HEK293 (cell line): ENCODE measurements around the gene FAM169A.

Experiments
- GLI4 ChIP-seq: fragments of 450-650 bp; formaldehyde crosslinking; IDR thresholded peaks from 2 replicates; pipeline ENCODE4 v1.5.1; 2016; ENCODE audit warnings: missing biosample characterization, missing genetic modification characterization
- HOXD13 ChIP-seq: sonication (generic); formaldehyde crosslinking; IDR thresholded peaks from 2 replicates; pipeline ENCODE4 v1.8.0; 2022; ENCODE audit warnings: missing genetic modification reagents, borderline replicate concordance
- KLF1 ChIP-seq: fragments of 450-650 bp; formaldehyde crosslinking; IDR thresholded peaks from 2 replicates; pipeline ENCODE4 v1.5.1; 2016; ENCODE audit warnings: missing biosample characterization, missing genetic modification characterization
- MYNN ChIP-seq: fragments of 450-650 bp; formaldehyde crosslinking; IDR thresholded peaks from 2 replicates; pipeline ENCODE4 v1.5.1; 2016; ENCODE audit warnings: missing biosample characterization, missing genetic modification characterization, borderline replicate concordance
- PRDM1 ChIP-seq: fragments of 450-650 bp; formaldehyde crosslinking; IDR thresholded peaks from 2 replicates; pipeline ENCODE4; 2016; ENCODE audit warnings: missing biosample characterization, missing genetic modification characterization
- RBAK ChIP-seq: fragments of 450-650 bp; formaldehyde crosslinking; IDR thresholded peaks from 2 replicates; pipeline ENCODE4 v1.5.1; 2016; ENCODE audit warnings: missing biosample characterization, missing genetic modification characterization
- SALL2 ChIP-seq: fragments of 450-650 bp; formaldehyde crosslinking; IDR thresholded peaks from 2 replicates; pipeline ENCODE4 v1.5.0; 2017; ENCODE audit warnings: missing biosample characterization, mild to moderate bottlenecking, missing genetic modification characterization, borderline replicate concordance
- SCRT2 ChIP-seq: fragments of 450-650 bp; formaldehyde crosslinking; IDR thresholded peaks from 2 replicates; pipeline ENCODE4 v1.5.1; 2016; ENCODE audit warnings: missing biosample characterization, missing genetic modification characterization
- ZBTB48 ChIP-seq: fragments of 450-650 bp; formaldehyde crosslinking; IDR thresholded peaks from 2 replicates; pipeline ENCODE4 v1.5.1; 2016; ENCODE audit warnings: missing biosample characterization, missing genetic modification characterization
- ZBTB49 ChIP-seq: fragments of 450-650 bp; formaldehyde crosslinking; IDR thresholded peaks from 2 replicates; pipeline ENCODE4 v1.5.1; 2016; ENCODE audit warnings: missing biosample characterization, missing genetic modification characterization, low read depth
- ZBTB6 ChIP-seq: fragments of 450-650 bp; formaldehyde crosslinking; IDR thresholded peaks from 2 replicates; pipeline ENCODE4 v1.5.1; 2017; ENCODE audit warnings: missing biosample characterization, missing genetic modification characterization
- ZBTB8A ChIP-seq: fragments of 450-650 bp; formaldehyde crosslinking; IDR thresholded peaks from 2 replicates; pipeline ENCODE4 v1.5.1; 2016; ENCODE audit warnings: missing biosample characterization, missing genetic modification characterization
- ZNF155 ChIP-seq: fragments of 450-650 bp; formaldehyde crosslinking; IDR thresholded peaks from 2 replicates; pipeline ENCODE4 v1.5.1; 2016; ENCODE audit warnings: missing biosample characterization, missing genetic modification characterization
- ZNF157 ChIP-seq: fragments of 450-650 bp; formaldehyde crosslinking; IDR thresholded peaks from 2 replicates; pipeline ENCODE4 v1.5.1; 2016; ENCODE audit warnings: missing biosample characterization, missing genetic modification characterization
- ZNF19 ChIP-seq: fragments of 450-650 bp; formaldehyde crosslinking; IDR thresholded peaks from 2 replicates; pipeline ENCODE4; 2016; ENCODE audit warnings: missing biosample characterization, missing genetic modification characterization, low read depth
- ZNF214 ChIP-seq: fragments of 450-650 bp; formaldehyde crosslinking; IDR thresholded peaks from 2 replicates; pipeline ENCODE4 v1.5.1; 2017; ENCODE audit warnings: missing biosample characterization, mild to moderate bottlenecking, missing genetic modification characterization, borderline replicate concordance
- ZNF223 ChIP-seq: fragments of 450-650 bp; formaldehyde crosslinking; IDR thresholded peaks from 2 replicates; pipeline ENCODE4 v1.5.1; 2016; ENCODE audit warnings: missing biosample characterization, missing genetic modification characterization
- ZNF302 ChIP-seq: fragments of 450-650 bp; formaldehyde crosslinking; IDR thresholded peaks from 2 replicates; pipeline ENCODE4 v1.5.1; 2016; ENCODE audit warnings: missing biosample characterization, missing genetic modification characterization, low read depth
- ZNF366 ChIP-seq: fragments of 450-650 bp; formaldehyde crosslinking; conservative IDR thresholded peaks from 2 replicates; pipeline ENCODE4 v1.5.1; 2016; ENCODE audit warnings: missing biosample characterization, missing genetic modification characterization
- ZNF394 ChIP-seq: fragments of 450-650 bp; formaldehyde crosslinking; IDR thresholded peaks from 2 replicates; pipeline ENCODE4 v1.5.1; 2016; ENCODE audit warnings: missing biosample characterization, missing genetic modification characterization, mild to moderate bottlenecking, moderate library complexity, borderline replicate concordance
- ZNF473 ChIP-seq: fragments of 450-650 bp; formaldehyde crosslinking; IDR thresholded peaks from 2 replicates; pipeline ENCODE4 v1.5.1; 2017; ENCODE audit warnings: missing biosample characterization, missing genetic modification characterization
- ZNF530 ChIP-seq: fragments of 450-650 bp; formaldehyde crosslinking; IDR thresholded peaks from 2 replicates; pipeline ENCODE4 v1.5.1; 2016; ENCODE audit warnings: low read depth, missing biosample characterization, missing genetic modification characterization
- ZNF548 ChIP-seq: fragments of 450-650 bp; formaldehyde crosslinking; IDR thresholded peaks from 2 replicates; pipeline ENCODE4 v1.5.1; 2016; ENCODE audit warnings: missing biosample characterization, missing genetic modification characterization
- ZNF571 ChIP-seq: fragments of 450-650 bp; formaldehyde crosslinking; IDR thresholded peaks from 2 replicates; pipeline ENCODE4 v1.5.0; 2017; ENCODE audit warnings: missing biosample characterization, missing genetic modification characterization
- ZNF624 ChIP-seq: fragments of 450-650 bp; formaldehyde crosslinking; IDR thresholded peaks from 2 replicates; pipeline ENCODE4 v1.5.1; 2017; ENCODE audit warnings: missing biosample characterization, missing genetic modification characterization
- ZNF76 ChIP-seq: fragments of 450-650 bp; formaldehyde crosslinking; IDR thresholded peaks from 2 replicates; pipeline ENCODE4; 2016; ENCODE audit warnings: low read depth, missing biosample characterization, missing genetic modification characterization, borderline replicate concordance
- ZNF785 ChIP-seq: fragments of 450-650 bp; formaldehyde crosslinking; IDR thresholded peaks from 2 replicates; pipeline ENCODE4 v1.5.1; 2016; ENCODE audit warnings: missing biosample characterization, missing genetic modification characterization
- ZSCAN5A ChIP-seq: fragments of 450-650 bp; formaldehyde crosslinking; IDR thresholded peaks from 2 replicates; pipeline ENCODE4 v1.5.1; 2016; ENCODE audit warnings: missing biosample characterization, missing genetic modification characterization
- TF ChIP-seq, protein P1 (sequence below): sonication (generic); formaldehyde crosslinking; IDR thresholded peaks from 2 replicates; pipeline ENCODE4 v1.8.1; 2022; ENCODE audit warnings: mild to moderate bottlenecking, moderate library complexity, missing genetic modification reagents
- TF ChIP-seq, protein P2 (sequence below): fragments of 450-650 bp; formaldehyde crosslinking; IDR thresholded peaks from 2 replicates; pipeline ENCODE4 v1.5.1; 2016; ENCODE audit warnings: missing biosample characterization, missing genetic modification characterization

Gene FAM169A

DNA sequence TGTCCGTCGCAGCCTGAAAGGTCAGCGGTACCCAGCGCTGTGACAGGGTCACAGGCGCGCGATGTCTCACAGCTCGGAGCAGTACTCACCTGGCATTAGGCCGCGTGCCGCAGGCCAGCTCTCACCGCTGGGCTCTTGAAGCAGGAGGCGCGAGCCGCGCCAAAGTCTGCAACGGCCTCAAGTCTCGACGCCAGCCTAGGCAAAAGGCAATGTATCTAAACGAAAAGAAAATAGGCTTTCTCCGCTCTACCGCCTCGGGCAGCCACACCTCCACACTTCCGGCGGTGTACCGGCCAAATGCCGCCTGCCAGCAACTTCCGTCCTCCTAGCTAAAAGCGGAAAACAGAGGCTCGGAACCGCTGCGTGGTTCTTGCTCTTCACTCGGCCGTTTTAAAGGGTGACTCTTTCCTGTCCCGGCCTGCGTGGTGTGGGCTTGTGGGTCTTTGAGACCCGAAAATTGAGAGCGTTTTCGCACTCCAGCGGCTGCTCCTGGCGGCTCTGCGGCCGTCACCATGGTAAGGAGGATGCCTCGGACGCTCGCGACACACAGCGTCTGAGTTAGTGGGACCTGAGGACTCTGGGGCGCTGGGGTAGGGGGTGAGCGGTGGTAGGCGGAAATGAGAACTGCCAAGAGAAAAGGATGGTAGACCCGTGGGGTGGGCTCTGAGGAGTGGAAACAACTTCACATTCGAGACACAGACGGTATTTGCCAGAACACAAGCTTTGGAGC, 99.2 kb downstream of the FAM169A start, which contains the start of the genes GFM2 and NSA2 (continued):
- TF ChIP-seq ZBTB48 (tag by site-specific recombination): peak; percentile 7; the same call in 1 of the 2 replicates
- no peak for TF ChIP-seq ZNF548 (tag by site-specific recombination)
- TF ChIP-seq ZNF366: no peak; the same call in 1 of the 2 replicates
- TF ChIP-seq ZNF624 (tag by site-specific recombination): no peak
- no peak for TF ChIP-seq ZNF223 (tag by site-specific recombination)
- no peak for TF ChIP-seq ZBTB49 (tag by site-specific recombination)
- no peak for TF ChIP-seq ZNF302
- peak; percentile 85 for TF ChIP-seq ZSCAN5A (tag by site-specific recombination)
- TF ChIP-seq ZNF785 (tag by site-specific recombination): no peak
- TF ChIP-seq ZNF473 (tag by site-specific recombination): no peak
- TF ChIP-seq ZNF214 (tag by site-specific recombination): no peak
- TF ChIP-seq ZNF155 (tag by site-specific recombination): no peak
- TF ChIP-seq ZNF76 (tag by site-specific recombination): peak; percentile 93
- TF ChIP-seq ZNF394 (tag by site-specific recombination): peak; percentile 78
- TF ChIP-seq, protein P1, sequence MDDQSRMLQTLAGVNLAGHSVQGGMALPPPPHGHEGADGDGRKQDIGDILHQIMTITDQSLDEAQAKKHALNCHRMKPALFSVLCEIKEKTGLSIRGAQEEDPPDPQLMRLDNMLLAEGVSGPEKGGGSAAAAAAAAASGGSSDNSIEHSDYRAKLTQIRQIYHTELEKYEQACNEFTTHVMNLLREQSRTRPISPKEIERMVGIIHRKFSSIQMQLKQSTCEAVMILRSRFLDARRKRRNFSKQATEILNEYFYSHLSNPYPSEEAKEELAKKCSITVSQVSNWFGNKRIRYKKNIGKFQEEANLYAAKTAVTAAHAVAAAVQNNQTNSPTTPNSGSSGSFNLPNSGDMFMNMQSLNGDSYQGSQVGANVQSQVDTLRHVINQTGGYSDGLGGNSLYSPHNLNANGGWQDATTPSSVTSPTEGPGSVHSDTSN: peak; percentile 71; the same call in 1 of the 2 replicates
- TF ChIP-seq SCRT2 (tag by site-specific recombination): peak; percentile 37; the same call in 1 of the 2 replicates
- no peak for TF ChIP-seq HOXD13 (CRISPR knock-in tag)
- TF ChIP-seq ZBTB6: peak; percentile 56; the same call in 1 of the 2 replicates
- no peak for TF ChIP-seq MYNN (tag by site-specific recombination)
- TF ChIP-seq KLF1 (tag by site-specific recombination): peak; percentile 29; the same call in 1 of the 2 replicates
- no peak for TF ChIP-seq ZNF157
- TF ChIP-seq ZNF530 (tag by site-specific recombination): no peak
- TF ChIP-seq ZBTB8A (tag by site-specific recombination): peak; percentile 51
- TF ChIP-seq, protein P2, sequence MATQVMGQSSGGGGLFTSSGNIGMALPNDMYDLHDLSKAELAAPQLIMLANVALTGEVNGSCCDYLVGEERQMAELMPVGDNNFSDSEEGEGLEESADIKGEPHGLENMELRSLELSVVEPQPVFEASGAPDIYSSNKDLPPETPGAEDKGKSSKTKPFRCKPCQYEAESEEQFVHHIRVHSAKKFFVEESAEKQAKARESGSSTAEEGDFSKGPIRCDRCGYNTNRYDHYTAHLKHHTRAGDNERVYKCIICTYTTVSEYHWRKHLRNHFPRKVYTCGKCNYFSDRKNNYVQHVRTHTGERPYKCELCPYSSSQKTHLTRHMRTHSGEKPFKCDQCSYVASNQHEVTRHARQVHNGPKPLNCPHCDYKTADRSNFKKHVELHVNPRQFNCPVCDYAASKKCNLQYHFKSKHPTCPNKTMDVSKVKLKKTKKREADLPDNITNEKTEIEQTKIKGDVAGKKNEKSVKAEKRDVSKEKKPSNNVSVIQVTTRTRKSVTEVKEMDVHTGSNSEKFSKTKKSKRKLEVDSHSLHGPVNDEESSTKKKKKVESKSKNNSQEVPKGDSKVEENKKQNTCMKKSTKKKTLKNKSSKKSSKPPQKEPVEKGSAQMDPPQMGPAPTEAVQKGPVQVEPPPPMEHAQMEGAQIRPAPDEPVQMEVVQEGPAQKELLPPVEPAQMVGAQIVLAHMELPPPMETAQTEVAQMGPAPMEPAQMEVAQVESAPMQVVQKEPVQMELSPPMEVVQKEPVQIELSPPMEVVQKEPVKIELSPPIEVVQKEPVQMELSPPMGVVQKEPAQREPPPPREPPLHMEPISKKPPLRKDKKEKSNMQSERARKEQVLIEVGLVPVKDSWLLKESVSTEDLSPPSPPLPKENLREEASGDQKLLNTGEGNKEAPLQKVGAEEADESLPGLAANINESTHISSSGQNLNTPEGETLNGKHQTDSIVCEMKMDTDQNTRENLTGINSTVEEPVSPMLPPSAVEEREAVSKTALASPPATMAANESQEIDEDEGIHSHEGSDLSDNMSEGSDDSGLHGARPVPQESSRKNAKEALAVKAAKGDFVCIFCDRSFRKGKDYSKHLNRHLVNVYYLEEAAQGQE (tag by site-specific recombination): peak; percentile 51; the same call in 1 of the 2 replicates
- TF ChIP-seq ZNF571: no peak
- peak; percentile 77 for TF ChIP-seq PRDM1 (tag by site-specific recombination)
- TF ChIP-seq ZNF19 (tag by site-specific recombination): no peak
- no peak for TF ChIP-seq RBAK (tag by site-specific recombination)
- no peak for TF ChIP-seq SALL2 (tag by site-specific recombination)
- peak; percentile 93 for TF ChIP-seq GLI4 (tag by site-specific recombination)
